Renal pelvis (tissue), 4 donors: ENCODE data around the gene TRIM44. TPM values are rescaled to one million over a fixed set of nuclear protein-coding genes. Genes with fewer than 3 reads are reported as not detected.
"Not testable (repeated sequence)": the region's sequence is repeated elsewhere in the genome, so short reads cannot be mapped to it uniquely, and the experiment has no call there.

Source experiments
- DNase-seq: peaks from one replicate; pipeline ENCODE4 v3.0.0-alpha.2; 2013
- polyA plus RNA-seq, 3 donors: library from polyadenylated mRNA; unstranded; fragments of 120-200 nt; gene quantifications; one replicate each; pipeline ENCODE4 v1.2.1, GENCODE V29; 2013; ENCODE audit not compliant: insufficient read length in 3 of 3

TRIM44 gene
- polyA plus RNA-seq, 3 donors = 85.2 to 100 (median 91.3) TPM

DNA sequence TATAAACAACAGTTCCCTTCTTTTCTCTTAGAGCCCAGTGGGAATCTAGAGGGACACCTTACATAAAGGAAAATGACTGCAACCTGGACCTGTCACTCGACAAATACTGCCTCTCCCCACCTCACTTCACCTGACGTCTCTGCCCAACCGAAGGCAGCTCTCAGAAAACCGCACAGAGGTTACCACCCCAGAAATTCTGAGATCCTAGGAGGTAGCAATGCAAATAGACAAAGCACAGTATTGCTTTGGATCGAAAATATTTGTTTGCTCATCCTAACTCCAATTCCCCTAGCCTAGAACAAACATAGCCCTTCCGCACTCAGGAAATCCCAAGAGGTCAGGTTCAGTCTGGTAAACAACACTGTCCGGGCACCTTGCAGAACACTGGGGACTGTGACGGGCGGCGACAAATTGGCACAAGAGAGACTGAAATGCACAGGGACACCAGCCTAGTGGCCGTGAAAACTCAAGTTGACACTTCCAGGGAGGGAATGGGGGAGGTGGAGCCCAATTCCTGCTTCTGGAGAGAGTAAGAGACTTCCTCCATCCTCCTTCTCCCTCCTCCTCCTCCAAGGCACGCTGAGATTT lies 420 bp upstream of the TRIM44 start:
- no peak for DNase-seq

DNA sequence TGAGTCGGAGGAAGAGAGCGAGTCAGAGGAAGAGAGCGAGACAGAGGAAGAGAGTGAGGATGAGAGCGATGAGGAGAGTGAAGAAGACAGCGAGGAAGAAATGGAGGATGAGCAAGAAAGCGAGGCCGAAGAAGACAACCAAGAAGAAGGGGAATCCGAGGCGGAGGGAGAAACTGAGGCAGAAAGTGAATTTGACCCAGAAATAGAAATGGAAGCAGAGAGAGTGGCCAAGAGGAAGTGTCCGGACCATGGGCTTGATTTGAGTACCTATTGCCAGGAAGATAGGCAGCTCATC lies 780 bp downstream of the TRIM44 start:
- no peak for DNase-seq

DNA sequence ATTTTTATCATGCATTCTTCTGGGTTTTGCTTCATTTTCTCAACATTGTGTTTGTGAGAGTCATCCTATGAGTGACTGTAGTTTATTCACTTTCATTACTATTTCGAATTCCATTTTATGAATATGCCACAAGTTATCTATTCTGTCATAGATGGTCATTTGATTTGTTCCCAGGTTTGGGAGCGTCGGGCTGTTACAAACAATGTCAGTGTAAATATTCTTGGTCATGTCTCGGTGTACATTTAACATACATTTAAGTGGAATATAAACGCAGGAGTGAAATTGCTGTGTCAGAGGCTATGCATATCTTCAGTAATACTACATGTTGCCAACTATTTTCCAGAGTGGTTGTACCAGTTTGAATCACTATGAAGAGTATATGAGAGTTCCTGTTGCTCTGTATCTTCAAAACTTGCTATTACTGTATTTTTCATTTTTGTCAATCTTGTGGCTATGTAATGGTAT lies 2.4 kb downstream of the TRIM44 start:
- DNase-seq = peak; percentile 9

GRCh38 chr11:35667257-35667656 lies 4.7 kb downstream of the TRIM44 start:
- DNase-seq = no peak

DNA sequence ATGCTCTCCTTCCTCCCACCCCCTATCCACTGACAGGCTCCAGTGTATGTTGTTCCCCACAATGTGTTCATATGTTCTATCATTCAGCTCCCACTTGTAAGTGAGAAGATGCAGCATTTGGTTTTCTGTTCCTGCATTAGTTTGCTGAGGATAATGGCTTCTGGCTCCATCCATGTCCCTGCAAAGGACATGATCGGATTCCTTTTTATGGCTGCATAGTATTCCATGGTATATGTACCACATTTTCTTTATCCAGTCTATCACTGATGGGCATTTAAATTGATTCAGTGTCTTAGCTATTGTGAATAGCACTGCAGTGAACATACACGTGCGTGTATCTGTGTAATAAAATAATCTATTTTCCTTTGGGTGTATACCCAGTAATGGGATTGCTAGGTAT lies 5.8 kb downstream of the TRIM44 start:
- not testable (repeated sequence) for DNase-seq

- DNase-seq = no peak
These were observed 9.0 kb downstream of the TRIM44 start for GRCh38 chr11:35671396-35672127.

DNA sequence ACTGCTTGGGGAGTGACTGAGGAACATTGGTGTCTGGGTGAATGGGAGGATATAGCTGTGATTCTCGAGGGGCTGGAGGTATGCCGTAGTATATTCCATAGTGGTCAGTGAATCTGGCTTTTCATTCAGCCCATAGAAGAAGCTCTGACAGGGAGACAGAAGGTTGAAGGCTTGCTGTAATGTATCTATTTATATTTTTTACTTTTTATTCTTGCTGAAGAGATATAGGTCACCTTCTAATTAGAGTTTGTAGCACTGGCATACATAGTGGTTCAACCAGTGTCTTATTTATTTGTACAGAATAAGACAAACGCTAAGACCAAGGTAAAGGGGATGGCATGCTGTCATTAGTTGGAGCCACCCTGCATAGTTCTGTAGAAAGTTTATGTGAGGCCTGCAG lies 10.0 kb downstream of the TRIM44 start:
- no peak for DNase-seq

DNA sequence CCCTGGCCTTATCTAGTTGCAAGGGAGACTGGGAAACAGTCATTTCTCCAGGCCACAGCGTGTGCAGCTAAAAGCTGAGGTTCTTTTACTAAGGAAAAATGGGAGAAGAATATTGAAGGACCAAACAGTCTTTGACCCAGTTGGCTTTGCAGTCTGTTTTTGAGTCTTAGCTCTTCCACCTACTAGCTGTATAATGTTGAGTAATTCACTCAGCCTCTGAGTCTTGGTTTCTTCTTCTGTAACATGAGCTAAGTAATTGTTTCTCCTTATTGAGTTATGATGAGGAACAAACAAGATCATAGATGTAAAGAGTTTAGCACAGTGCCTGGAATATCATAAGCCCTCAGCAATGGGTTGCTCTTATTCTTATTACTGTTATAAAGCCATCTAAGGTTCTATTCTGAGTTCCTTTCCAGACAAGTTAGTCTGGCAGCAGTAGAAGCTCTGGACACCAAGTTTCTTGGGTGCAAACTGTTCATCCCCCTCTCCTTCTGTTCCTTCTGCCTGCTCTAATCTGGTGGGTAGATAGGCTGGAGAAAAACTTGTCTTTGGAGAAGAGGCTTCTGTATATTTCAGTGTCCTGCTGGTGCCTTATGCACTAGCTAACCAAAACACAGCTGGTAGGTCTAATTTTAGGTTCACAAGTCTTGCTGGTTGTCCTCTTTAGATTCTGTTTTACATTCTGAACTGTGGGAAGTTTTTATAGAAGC lies 13.5 kb downstream of the TRIM44 start:
- no peak for DNase-seq

- DNase-seq = no peak
These were observed 14.0 kb downstream of the TRIM44 start for GRCh38 chr11:35676611-35676965.

DNA sequence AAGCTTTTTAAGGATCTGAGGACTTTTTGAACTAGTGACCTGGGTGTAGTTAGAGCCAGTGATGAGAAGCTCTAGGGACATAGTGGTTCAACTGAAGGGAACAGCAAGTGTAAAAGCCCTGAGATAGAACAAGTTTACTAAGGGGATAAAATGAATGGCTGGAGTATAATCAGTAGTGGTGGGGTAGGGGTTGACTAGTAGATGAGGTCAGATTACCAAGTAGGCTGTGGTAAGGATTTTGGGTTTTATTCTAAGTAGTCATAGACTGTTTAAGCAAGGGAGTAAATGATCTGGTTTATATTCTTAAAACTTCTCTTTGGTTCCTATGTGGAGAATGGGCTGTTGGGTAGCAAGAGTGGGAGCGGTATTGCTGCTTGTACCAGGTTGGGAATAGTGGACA lies 15.3 kb downstream of the TRIM44 start:
- DNase-seq = no peak

GRCh38 chr11:35678471-35678870 lies 15.9 kb downstream of the TRIM44 start:
- DNase-seq = no peak

- no peak for DNase-seq
These were observed 16.4 kb downstream of the TRIM44 start for GRCh38 chr11:35678975-35679374.

DNA sequence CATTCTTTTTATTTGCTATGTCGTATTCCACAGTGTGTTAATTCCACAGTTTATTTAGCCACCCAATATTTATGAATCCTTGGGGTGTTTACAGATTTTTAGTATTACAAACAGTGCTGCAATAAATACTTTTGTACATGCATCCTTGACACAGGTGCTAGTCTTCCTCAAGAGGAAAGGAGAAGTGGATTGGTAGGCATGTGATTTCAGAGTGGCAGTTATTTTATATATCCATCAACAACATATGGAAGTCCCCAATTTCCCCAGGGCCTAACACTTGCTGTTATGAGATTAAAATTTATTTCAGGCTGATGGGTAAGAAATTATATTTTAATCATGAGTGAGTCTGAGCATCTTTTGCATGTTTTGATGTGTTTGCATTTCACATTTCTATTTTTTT lies 17.9 kb downstream of the TRIM44 start:
- DNase-seq = no peak

- no peak for DNase-seq
These were observed 18.7 kb downstream of the TRIM44 start for GRCh38 chr11:35681163-35681767.

- DNase-seq = peak; percentile 41
These were observed 19.9 kb downstream of the TRIM44 start for GRCh38 chr11:35682230-35683173.

- no peak for DNase-seq
These were observed 21.3 kb downstream of the TRIM44 start for GRCh38 chr11:35683728-35684339.

- no peak for DNase-seq
These were observed 25.4 kb downstream of the TRIM44 start for GRCh38 chr11:35688023-35688422.

GRCh38 chr11:35689081-35689996 lies 26.8 kb downstream of the TRIM44 start:
- no peak for DNase-seq

GRCh38 chr11:35702126-35702525 lies 39.6 kb downstream of the TRIM44 start:
- DNase-seq = no peak

- no peak for DNase-seq
These were observed 46.8 kb downstream of the TRIM44 start for GRCh38 chr11:35709376-35709775.
